HUES6 (cell line): ENCODE data around the gene TYW5.
A peak's percentile ranks its signal among the peaks of the same experiment; 100 is the strongest.

Experiments
- H3K27ac ChIP-seq: 2 replicates; pipeline ENCODE4 v1.7.0; 2013; ENCODE audit warnings: low read depth, mild to moderate bottlenecking, low read length, inconsistent platforms
- H3K27me3 ChIP-seq: 2 replicates; pipeline ENCODE4 v1.6.1; 2013; ENCODE audit warnings: low read length; ENCODE audit not compliant: control insufficient read depth, insufficient read depth
- H3K36me3 ChIP-seq: 2 replicates; pipeline ENCODE4 v1.6.1; 2013; ENCODE audit warnings: low read length; ENCODE audit not compliant: control insufficient read depth, insufficient read depth
- H3K4me1 ChIP-seq: 2 replicates; pipeline ENCODE4 v1.6.1; 2013; ENCODE audit warnings: low read length; ENCODE audit not compliant: control insufficient read depth, insufficient read depth
- H3K4me3 ChIP-seq: 2 replicates; pipeline ENCODE4 v1.5.1; 2013; ENCODE audit warnings: low read depth, low read length
- H3K9ac ChIP-seq: one replicate; pipeline ENCODE4 v1.6.1; 2013; ENCODE audit warnings: mild to moderate bottlenecking, low read length
- H3K9me3 ChIP-seq: 2 replicates; pipeline ENCODE4 v1.6.1; 2013; ENCODE audit warnings: low read depth, low read length; ENCODE audit not compliant: control insufficient read depth, insufficient read depth

TYW5 gene

GRCh38 chr2:199973703-199974102 lies 18.4 kb upstream of the TYW5 start:
- Histone ChIP-seq H3K9me3 (no peaks in the 10 kb centered on the region), H3K27me3 (no peaks in the 10 kb centered on the region), H3K4me1 (peaks cover 5% of the 10 kb centered on the region; the same call in 1 of the 2 replicates), H3K36me3 (no peaks in the 10 kb centered on the region), H3K9ac (no peak overlapping the region), H3K27ac (no peak overlapping the region), H3K4me3 (no peak overlapping the region)

DNA sequence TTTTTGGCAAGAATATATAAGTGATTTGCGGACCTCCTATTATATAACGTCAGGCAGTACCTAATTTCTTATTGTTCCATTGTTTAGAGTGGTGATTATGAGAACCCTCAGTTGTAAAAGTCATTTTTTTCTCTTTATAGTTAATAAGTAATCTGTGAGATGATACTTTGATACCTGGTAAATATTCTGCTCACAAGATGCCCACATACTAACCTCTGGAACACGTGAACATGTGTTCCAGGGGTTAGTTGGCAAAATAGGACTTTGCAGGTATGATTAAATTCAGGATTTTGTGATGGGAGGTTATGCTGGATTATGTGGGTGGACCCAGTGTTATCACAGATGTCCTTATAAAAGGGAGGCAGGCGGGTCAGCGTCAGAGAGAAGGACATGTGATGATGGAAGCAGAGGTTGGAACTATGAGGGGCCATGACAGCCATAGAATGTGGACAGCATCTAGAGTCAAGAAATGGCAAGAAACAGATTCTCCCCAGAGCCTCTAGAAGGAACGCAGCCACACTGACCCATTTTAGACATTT lies 16.9 kb upstream of the TYW5 start:
- H3K27ac ChIP-seq = no peak overlapping the region
- H3K36me3 ChIP-seq = peaks cover 3% of the 10 kb centered on the region; the same call in 1 of the 2 replicates
- H3K9me3 ChIP-seq = no peaks in the 10 kb centered on the region
- H3K27me3 ChIP-seq = no peaks in the 10 kb centered on the region
- no peak overlapping the region for H3K9ac ChIP-seq
- H3K4me3 ChIP-seq = no peak overlapping the region
- no peaks in the 10 kb centered on the region for H3K4me1 ChIP-seq

DNA sequence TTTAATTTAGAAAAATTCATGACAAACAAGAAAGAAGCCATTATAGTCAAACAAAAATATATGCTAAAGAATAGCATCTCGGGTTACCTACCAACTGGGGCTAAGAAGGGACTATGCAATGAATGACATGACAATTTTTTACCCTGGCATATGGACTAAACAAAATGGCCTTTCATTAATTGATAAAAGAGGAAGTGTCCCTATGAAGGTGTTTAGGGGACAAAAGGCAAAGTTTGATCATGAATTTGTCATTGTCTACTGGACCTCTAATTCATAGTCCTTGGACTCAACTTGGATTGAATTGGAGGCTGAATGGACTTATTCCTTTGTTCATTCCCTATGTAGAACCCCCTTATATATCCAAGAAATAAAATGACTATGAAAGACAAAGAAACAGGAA lies 12.8 kb upstream of the TYW5 start:
- H3K9me3 ChIP-seq = no peaks in the 10 kb centered on the region
- no peaks in the 10 kb centered on the region for H3K27me3 ChIP-seq
- no peak overlapping the region for H3K9ac ChIP-seq
- no peaks in the 10 kb centered on the region for H3K4me1 ChIP-seq
- H3K4me3 ChIP-seq = no peak overlapping the region
- no peak overlapping the region for H3K27ac ChIP-seq
- peaks cover 33% of the 10 kb centered on the region for H3K36me3 ChIP-seq

DNA sequence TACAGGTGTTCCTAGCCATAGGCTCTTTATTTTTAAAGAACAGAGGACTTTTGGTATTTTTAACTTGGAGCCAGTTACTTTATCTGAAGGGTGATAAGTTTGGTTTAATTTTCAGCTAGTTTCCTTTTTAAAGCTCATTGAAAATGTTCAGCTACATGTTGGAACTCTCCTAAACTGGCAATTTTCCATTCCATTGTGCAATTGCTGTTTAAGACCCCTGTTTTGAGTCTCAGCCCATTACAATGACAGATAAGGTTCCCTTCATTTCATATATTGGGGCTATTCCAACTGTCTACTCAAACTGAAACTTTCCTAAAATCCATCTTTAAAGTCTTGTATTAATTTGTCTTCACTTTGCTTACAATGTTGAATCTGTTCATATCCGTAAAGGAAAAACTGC lies 11.7 kb upstream of the TYW5 start:
- Histone ChIP-seq H3K36me3 (peaks cover 43% of the 10 kb centered on the region), H3K4me1 (no peaks in the 10 kb centered on the region), H3K9ac (no peak overlapping the region), H3K27ac (no peak overlapping the region), H3K27me3 (no peaks in the 10 kb centered on the region), H3K4me3 (no peak overlapping the region), H3K9me3 (no peaks in the 10 kb centered on the region)

- Histone ChIP-seq H3K4me3 (no peak overlapping the region), H3K27me3 (no peaks in the 10 kb centered on the region), H3K9me3 (no peaks in the 10 kb centered on the region), H3K27ac (no peak overlapping the region), H3K9ac (no peak overlapping the region), H3K4me1 (no peaks in the 10 kb centered on the region), H3K36me3 (peaks cover 49% of the 10 kb centered on the region)
Observed at GRCh38 chr2:199966405-199966804, 11.1 kb upstream of the TYW5 start.

DNA sequence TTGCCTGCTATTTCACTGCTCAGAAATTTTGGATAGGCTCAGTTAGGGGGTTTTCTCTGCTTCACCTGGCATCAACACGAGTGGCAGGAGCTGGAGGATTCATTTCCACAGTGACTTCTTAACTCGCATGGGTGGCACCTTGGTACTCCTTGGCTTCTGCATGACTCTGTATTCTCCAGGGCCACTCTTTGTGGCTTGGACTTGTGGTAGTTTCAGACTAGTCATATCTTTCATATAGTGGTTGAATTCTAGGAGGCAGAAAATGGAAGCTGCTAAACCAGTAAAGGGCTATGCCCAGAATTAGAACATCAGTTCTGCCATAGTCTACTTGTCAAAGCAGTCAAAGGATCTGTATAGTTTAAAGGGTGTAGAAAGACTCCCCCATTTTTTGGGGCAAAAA lies 6.9 kb upstream of the TYW5 start:
- H3K27me3 ChIP-seq = no peaks in the 10 kb centered on the region
- H3K4me1 ChIP-seq = no peaks in the 10 kb centered on the region
- peaks cover 81% of the 10 kb centered on the region for H3K36me3 ChIP-seq
- no peak overlapping the region for H3K9ac ChIP-seq
- no peak overlapping the region for H3K27ac ChIP-seq
- no peaks in the 10 kb centered on the region for H3K9me3 ChIP-seq
- H3K4me3 ChIP-seq = no peak overlapping the region

- H3K27me3 ChIP-seq = no peaks in the 10 kb centered on the region
- H3K9me3 ChIP-seq = no peaks in the 10 kb centered on the region
- H3K4me1 ChIP-seq = no peaks in the 10 kb centered on the region
- no peak overlapping the region for H3K4me3 ChIP-seq
- no peak overlapping the region for H3K9ac ChIP-seq
- H3K27ac ChIP-seq = no peak overlapping the region
- H3K36me3 ChIP-seq = peaks cover 52% of the 10 kb centered on the region
Observed at GRCh38 chr2:199958014-199958413, 2.7 kb upstream of the TYW5 start.

DNA sequence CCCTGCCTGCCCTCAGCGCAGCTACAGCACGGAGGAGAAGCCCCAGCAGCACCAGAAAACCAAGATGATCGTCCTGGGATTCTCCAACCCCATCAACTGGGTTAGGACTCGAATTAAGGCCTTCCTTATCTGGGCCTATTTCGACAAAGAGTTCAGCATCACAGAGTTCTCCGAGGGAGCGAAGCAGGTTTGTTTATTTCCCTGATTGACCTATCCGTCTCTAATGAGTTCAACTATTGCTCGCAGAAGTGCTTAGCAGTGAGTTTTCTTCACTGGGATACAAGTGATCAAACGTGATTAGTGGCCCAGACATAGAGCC lies 730 bp upstream of the TYW5 start:
- Histone ChIP-seq H3K4me1 (no peaks in the 10 kb centered on the region), H3K27ac (peak overlapping the region; percentile 98), H3K9ac (peak overlapping the region; percentile 92), H3K36me3 (peaks cover 35% of the 10 kb centered on the region), H3K9me3 (no peaks in the 10 kb centered on the region), H3K27me3 (no peaks in the 10 kb centered on the region), H3K4me3 (peak overlapping the region; percentile 93)

DNA sequence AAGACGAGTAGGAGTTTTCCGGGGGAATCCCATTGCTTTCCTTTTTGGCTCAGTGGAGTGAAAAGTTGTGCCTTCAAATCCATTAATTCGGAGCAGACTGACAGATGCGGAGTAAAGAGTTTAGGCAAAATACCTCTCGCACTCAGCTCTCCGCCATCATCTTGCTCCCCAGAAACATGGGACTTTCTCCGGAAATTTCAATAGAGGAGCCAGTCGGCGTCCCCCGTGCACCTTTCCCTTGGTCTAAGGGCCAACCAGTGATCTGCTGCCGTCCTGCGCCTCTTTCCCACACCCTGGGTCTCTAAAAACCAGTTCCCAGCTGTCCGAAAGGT lies 318 bp downstream of the TYW5 start:
- H3K9ac ChIP-seq = peak overlapping the region; percentile 92
- peak overlapping the region; percentile 93 for H3K4me3 ChIP-seq
- peaks cover 35% of the 10 kb centered on the region for H3K36me3 ChIP-seq
- peak overlapping the region; percentile 98 for H3K27ac ChIP-seq
- no peaks in the 10 kb centered on the region for H3K9me3 ChIP-seq
- H3K27me3 ChIP-seq = no peaks in the 10 kb centered on the region
- no peaks in the 10 kb centered on the region for H3K4me1 ChIP-seq

DNA sequence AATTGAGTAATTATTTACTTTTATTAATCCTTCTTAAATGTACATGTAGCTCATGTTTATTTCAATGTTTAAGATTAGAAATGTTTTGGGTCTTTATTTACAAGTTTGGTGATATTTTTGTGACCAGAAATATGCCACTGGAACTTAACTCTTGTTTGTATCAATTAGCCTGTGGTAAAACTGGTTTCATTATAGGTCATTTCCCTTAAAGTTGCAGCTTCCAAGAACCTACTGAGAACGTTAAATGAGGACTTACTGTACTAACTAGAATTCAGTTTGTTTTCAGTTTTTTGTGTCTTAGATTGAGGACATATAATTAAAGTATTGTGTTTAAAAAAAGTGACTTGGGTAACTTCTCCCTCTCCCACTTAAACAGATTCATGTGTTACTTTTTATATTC lies 4.3 kb downstream of the TYW5 start:
- H3K9me3 ChIP-seq = no peaks in the 10 kb centered on the region
- H3K27me3 ChIP-seq = no peaks in the 10 kb centered on the region
- no peak overlapping the region for H3K9ac ChIP-seq
- no peak overlapping the region for H3K27ac ChIP-seq
- H3K4me1 ChIP-seq = no peaks in the 10 kb centered on the region
- H3K4me3 ChIP-seq = no peak overlapping the region
- peaks cover 49% of the 10 kb centered on the region for H3K36me3 ChIP-seq

- Histone ChIP-seq H3K36me3 (peaks cover 53% of the 10 kb centered on the region), H3K27ac (no peak overlapping the region), H3K4me1 (no peaks in the 10 kb centered on the region), H3K9me3 (no peaks in the 10 kb centered on the region), H3K27me3 (no peaks in the 10 kb centered on the region), H3K9ac (no peak overlapping the region), H3K4me3 (no peak overlapping the region)
Observed at GRCh38 chr2:199950396-199950795, 4.9 kb downstream of the TYW5 start.

GRCh38 chr2:199946836-199947235 lies 8.5 kb downstream of the TYW5 start:
- Histone ChIP-seq H3K27ac (no peak overlapping the region), H3K9me3 (no peaks in the 10 kb centered on the region), H3K36me3 (peaks cover 84% of the 10 kb centered on the region), H3K9ac (no peak overlapping the region), H3K27me3 (no peaks in the 10 kb centered on the region), H3K4me3 (no peak overlapping the region), H3K4me1 (no peaks in the 10 kb centered on the region)
